Measurements from ENCODE around the gene ZMAT5. TPM values are rescaled to one million over a fixed set of nuclear protein-coding genes. Genes with fewer than 3 reads are reported as not detected.
A peak's percentile ranks its signal among the peaks of the same experiment; 100 is the strongest.

Gene ZMAT5
- total and polyA plus RNA-seq, 9 of the 15 experiments (the other 6 are each of a cell fraction or from before 2014, with no cell fraction given) = 2.0 to 25.2 (median 11.9) TPM

DNA sequence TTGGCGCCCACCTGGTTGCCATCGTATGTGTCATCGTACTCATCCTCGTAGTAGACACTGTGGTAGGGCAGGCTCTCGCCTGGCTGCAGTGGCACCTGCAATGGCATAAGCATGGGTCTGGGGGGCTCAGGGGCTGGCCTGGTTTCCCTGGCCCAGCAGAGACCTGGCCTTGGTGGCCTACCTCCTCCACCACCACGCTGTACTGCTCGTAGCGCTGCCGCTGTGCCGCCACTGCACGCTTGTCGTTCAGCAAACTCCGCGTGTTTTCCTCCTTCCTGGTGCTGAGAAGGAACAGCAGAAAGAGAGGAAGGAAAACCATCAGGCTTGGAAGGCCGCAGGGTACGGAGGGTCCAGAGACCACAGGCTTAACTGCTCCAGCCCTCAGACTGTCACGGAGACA is 26.6 kb upstream of the ZMAT5 start:
- no peak for DNase-seq (ENCODE audit: extremely low read depth in 1 of 4, low spot score in 3 of 4)
- no peaks in the 10 kb centered on the region for H3K9me3 ChIP-seq (replicated peaks; ENCODE audit: control insufficient read depth, insufficient read depth, low read depth, low read length)
- H4K20me1 ChIP-seq (replicated peaks; ENCODE audit: control insufficient read depth, insufficient read depth, low read length) = no peaks in the 10 kb centered on the region
- no peak overlapping the region for H3K9ac ChIP-seq (ENCODE audit: insufficient read depth in 1 of 2, low read depth in 2 of 2, low read length in 2 of 2)
- TF ChIP-seq ZFX (CRISPR knock-in tag; IDR thresholded peaks at IDR 0.05) (no peak), POLR2G (IDR thresholded peaks at IDR 0.05; ENCODE audit: low read depth, low read length) (0 out of 2 replicates have a peak, but pooled peaks have one; percentile 8)
- H3K27ac ChIP-seq (ENCODE audit: extremely low read depth, low read depth, low read length) = no peak overlapping the region
- FAIRE-seq = no peak
- H3K9me1 ChIP-seq (ENCODE audit: control insufficient read depth, insufficient read depth, low read length) = no peaks in the 10 kb centered on the region
- no peaks in the 10 kb centered on the region for H3K79me2 ChIP-seq (ENCODE audit: control insufficient read depth, insufficient read depth, low read length)
- ATAC-seq = no peak
- no peak overlapping the region for H3K4me2 ChIP-seq (ENCODE audit: insufficient read depth, low read length)
- no peak overlapping the region for H3K4me3 ChIP-seq
- no peaks in the 10 kb centered on the region for H3K27me3 ChIP-seq (ENCODE audit: control insufficient read depth in 2 of 2, insufficient read depth in 2 of 2, low read length in 2 of 2)
- H2AFZ ChIP-seq (ENCODE audit: low read depth, low read length) = no peak overlapping the region
- peaks cover 56% of the 10 kb centered on the region for H3K36me3 ChIP-seq (ENCODE audit: control insufficient read depth, insufficient read depth, low read length)
- BruUV-seq (replicated peaks) = no TSS peak
- 92% methylated on average over 5 of the region's 17 CpGs for WGBS (ENCODE audit: insufficient coverage, low coverage, missing lambda C conversion rate)
- H3K4me1 ChIP-seq (replicated peaks in 1 of 2; ENCODE audit: control insufficient read depth in 2 of 2, insufficient read depth in 2 of 2, low read length in 2 of 2) = peaks cover 0 to 4% of the 10 kb centered on the region in 2 experiments; a peak in 4 of 5 replicates
- in situ Hi-C loops (cut with MboI) (no loop called here), intact Hi-C loops (cut with micrococcal nuclease) (no loop called here)
- ChIA-PET CTCF (ENCODE audit: low intra/inter-chr PET ratio) (no interaction called here), POLR2A (interaction anchor here (0.7 kb wide), 1 partner anchor 18 kb away, joined by 3 read pairs; no protein-coding TSS in a partner anchor)

- FAIRE-seq = no peak
- in situ Hi-C loops (cut with MboI) = no loop called here
- no peak overlapping the region for H3K4me2 ChIP-seq (ENCODE audit: insufficient read depth, low read length)
- no peak for TF ChIP-seq STAG1 (CRISPR knock-in tag; IDR thresholded peaks at IDR 0.05; ENCODE audit: borderline replicate concordance)
- TF ChIP-seq, protein P1, sequence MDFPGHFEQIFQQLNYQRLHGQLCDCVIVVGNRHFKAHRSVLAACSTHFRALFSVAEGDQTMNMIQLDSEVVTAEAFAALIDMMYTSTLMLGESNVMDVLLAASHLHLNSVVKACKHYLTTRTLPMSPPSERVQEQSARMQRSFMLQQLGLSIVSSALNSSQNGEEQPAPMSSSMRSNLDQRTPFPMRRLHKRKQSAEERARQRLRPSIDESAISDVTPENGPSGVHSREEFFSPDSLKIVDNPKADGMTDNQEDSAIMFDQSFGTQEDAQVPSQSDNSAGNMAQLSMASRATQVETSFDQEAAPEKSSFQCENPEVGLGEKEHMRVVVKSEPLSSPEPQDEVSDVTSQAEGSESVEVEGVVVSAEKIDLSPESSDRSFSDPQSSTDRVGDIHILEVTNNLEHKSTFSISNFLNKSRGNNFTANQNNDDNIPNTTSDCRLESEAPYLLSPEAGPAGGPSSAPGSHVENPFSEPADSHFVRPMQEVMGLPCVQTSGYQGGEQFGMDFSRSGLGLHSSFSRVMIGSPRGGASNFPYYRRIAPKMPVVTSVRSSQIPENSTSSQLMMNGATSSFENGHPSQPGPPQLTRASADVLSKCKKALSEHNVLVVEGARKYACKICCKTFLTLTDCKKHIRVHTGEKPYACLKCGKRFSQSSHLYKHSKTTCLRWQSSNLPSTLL (IDR thresholded peaks at IDR 0.05) = no peak
- TF ChIP-seq SREBF1 (IDR thresholded peaks at IDR 0.05; ENCODE audit: borderline replicate concordance, low read depth, low read length) = no peak
- no peak for TF ChIP-seq MTA1 (IDR thresholded peaks at IDR 0.05; ENCODE audit: borderline replicate concordance)
- peak; percentile 84 for TF ChIP-seq BCOR (IDR thresholded peaks at IDR 0.05)
- TF ChIP-seq SRSF7 (optimal IDR thresholded peaks at IDR 0.05; ENCODE audit: low read depth, low read length) = no peak
- TF ChIP-seq RBM17 (IDR thresholded peaks at IDR 0.05; ENCODE audit: borderline replicate concordance, low read depth, low read length) = no peak
- no peak for TF ChIP-seq ZNF124 (CRISPR knock-in tag; IDR thresholded peaks at IDR 0.05)
- TF ChIP-seq, protein P2, sequence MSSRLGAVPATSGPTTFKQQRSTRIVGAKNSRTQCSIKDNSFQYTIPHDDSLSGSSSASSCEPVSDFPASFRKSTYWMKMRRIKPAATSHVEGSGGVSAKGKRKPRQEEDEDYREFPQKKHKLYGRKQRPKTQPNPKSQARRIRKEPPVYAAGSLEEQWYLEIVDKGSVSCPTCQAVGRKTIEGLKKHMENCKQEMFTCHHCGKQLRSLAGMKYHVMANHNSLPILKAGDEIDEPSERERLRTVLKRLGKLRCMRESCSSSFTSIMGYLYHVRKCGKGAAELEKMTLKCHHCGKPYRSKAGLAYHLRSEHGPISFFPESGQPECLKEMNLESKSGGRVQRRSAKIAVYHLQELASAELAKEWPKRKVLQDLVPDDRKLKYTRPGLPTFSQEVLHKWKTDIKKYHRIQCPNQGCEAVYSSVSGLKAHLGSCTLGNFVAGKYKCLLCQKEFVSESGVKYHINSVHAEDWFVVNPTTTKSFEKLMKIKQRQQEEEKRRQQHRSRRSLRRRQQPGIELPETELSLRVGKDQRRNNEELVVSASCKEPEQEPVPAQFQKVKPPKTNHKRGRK (tag; IDR thresholded peaks at IDR 0.05) = no peak
- peak; percentile 86 for TF ChIP-seq ZFP36 (IDR thresholded peaks at IDR 0.05; ENCODE audit: low read depth, low read length, partially characterized antibody)
- TF ChIP-seq DMBX1 (CRISPR knock-in tag; IDR thresholded peaks at IDR 0.05; ENCODE audit: borderline replicate concordance) = no peak
- no peak for TF ChIP-seq ZNF197 (CRISPR knock-in tag; IDR thresholded peaks at IDR 0.05; ENCODE audit: low read depth)
These were observed 23.3 kb upstream of the ZMAT5 start for GRCh38 chr22:29790061-29790460.

More at GRCh38 chr22:29790061-29790460, 23.3 kb upstream of the ZMAT5 start:
- H3K9me1 ChIP-seq (ENCODE audit: control insufficient read depth, insufficient read depth, low read length) = no peaks in the 10 kb centered on the region
- no peak overlapping the region for H3K9ac ChIP-seq (ENCODE audit: insufficient read depth in 1 of 2, low read depth in 2 of 2, low read length in 2 of 2)
- no TSS peak for BruUV-seq (replicated peaks)
- DNase-seq (ENCODE audit: extremely low read depth in 1 of 4, low spot score in 3 of 4) (no peak), ATAC-seq (no peak)
- no peaks in the 10 kb centered on the region for H3K27me3 ChIP-seq (ENCODE audit: control insufficient read depth in 2 of 2, insufficient read depth in 2 of 2, low read length in 2 of 2)
- no peak overlapping the region for H3K4me3 ChIP-seq
- no peak overlapping the region for H2AFZ ChIP-seq (ENCODE audit: low read depth, low read length)
- no peaks in the 10 kb centered on the region for H4K20me1 ChIP-seq (replicated peaks; ENCODE audit: control insufficient read depth, insufficient read depth, low read length)
- peaks cover 50% of the 10 kb centered on the region; the same call in 1 of the 3 replicates for H3K36me3 ChIP-seq (ENCODE audit: control insufficient read depth, insufficient read depth, low read length)
- H3K79me2 ChIP-seq (ENCODE audit: control insufficient read depth, insufficient read depth, low read length) = no peaks in the 10 kb centered on the region
- H3K9me3 ChIP-seq (replicated peaks; ENCODE audit: control insufficient read depth, insufficient read depth, low read depth, low read length) = no peaks in the 10 kb centered on the region
- ChIA-PET POLR2A (no interaction called here), CTCF (ENCODE audit: low intra/inter-chr PET ratio) (no interaction called here)
- no peaks in the 10 kb centered on the region; a peak in 1 of 5 replicates for H3K4me1 ChIP-seq (replicated peaks in 1 of 2; ENCODE audit: control insufficient read depth in 2 of 2, insufficient read depth in 2 of 2, low read length in 2 of 2)
- no peak overlapping the region for H3K27ac ChIP-seq (ENCODE audit: extremely low read depth, low read depth, low read length)
- 89% methylated on average over 5 of the region's 5 CpGs for WGBS (ENCODE audit: insufficient coverage, low coverage, missing lambda C conversion rate)
- intact Hi-C loops (cut with micrococcal nuclease) = no loop called here
